Caki2 (cell line): ENCODE measurements around the gene TBK1. TPM values are rescaled to one million over a fixed set of nuclear protein-coding genes. Genes with fewer than 3 reads are reported as not detected.

Experiments used
- DNase-seq: peaks from one replicate; pipeline ENCODE4 v3.0.0-alpha.2; 2015; ENCODE audit warnings: low read depth
- in situ Hi-C: cut with HindIII; loops from 2 replicates; pipeline ENCODE4 v1.10.0; 2016; ENCODE audit warnings: low sequenced_read_pairs, low pct_unique_long_range_greater_than_20kb, mixed read lengths
- total RNA-seq: library from RNA; depleted of rRNA; stranded (reverse); fragments of >200 nt; shearing (Covaris generic); gene quantifications from 2 replicates; pipeline ENCODE4 v1.2.3, GENCODE V29; 2014; ENCODE audit warnings: low replicate concordance; rRNA removed

TBK1 gene
- total RNA-seq = 14.5 and 17.4 TPM in 2 replicates

- DNase-seq = peak; percentile 95
- in situ Hi-C loops = no loop called here
Observed at GRCh38 chr12:64451687-64452558, at the start of gene TBK1. Gene TBK1 (plus strand): TSS chr12:64452120. CDS start chr12:64455871, 3,751 bp downstream.

GRCh38 chr12:64402181-64402580 lies 49.7 kb upstream of the TBK1 start:
- in situ Hi-C loops = no loop called here
- no peak for DNase-seq

GRCh38 chr12:64403707-64404469 lies 48.0 kb upstream of the TBK1 start, which contains the start of gene XPOT:
Gene XPOT (plus strand): TSS chr12:64404392. CDS start chr12:64410036, 5,644 bp downstream.
- in situ Hi-C loops = no loop called here
- DNase-seq = peak; percentile 99

GRCh38 chr12:64404470-64405256 lies 47.3 kb upstream of the TBK1 start:
- in situ Hi-C loops = loop anchor here (5.0 kb wide), 1 partner anchor 38 kb away; no protein-coding TSS in a partner anchor
- DNase-seq = peak; percentile 82

- DNase-seq = no peak
- in situ Hi-C loops = loop anchor here (5.0 kb wide), 1 partner anchor 35 kb away; no protein-coding TSS in a partner anchor
Observed at GRCh38 chr12:64407342-64408223, 44.3 kb upstream of the TBK1 start.

GRCh38 chr12:64411427-64411826 lies 40.5 kb upstream of the TBK1 start:
- DNase-seq = no peak
- in situ Hi-C loops = no loop called here

GRCh38 chr12:64412459-64412858 lies 39.5 kb upstream of the TBK1 start:
- DNase-seq = no peak
- in situ Hi-C loops = no loop called here

- in situ Hi-C loops = no loop called here
- DNase-seq = no peak
Observed at GRCh38 chr12:64413884-64414283, 38.0 kb upstream of the TBK1 start.

- in situ Hi-C loops = no loop called here
- DNase-seq = no peak
Observed at GRCh38 chr12:64418209-64418608, 33.7 kb upstream of the TBK1 start.

GRCh38 chr12:64419696-64420095 lies 32.2 kb upstream of the TBK1 start:
- DNase-seq = no peak
- in situ Hi-C loops = no loop called here

- no peak for DNase-seq
- in situ Hi-C loops = no loop called here
Observed at GRCh38 chr12:64427988-64428387, 23.9 kb upstream of the TBK1 start.

- in situ Hi-C loops = no loop called here
Observed at GRCh38 chr12:64428956-64429355, 23.0 kb upstream of the TBK1 start.

GRCh38 chr12:64430886-64431285 lies 21.0 kb upstream of the TBK1 start:
- in situ Hi-C loops = no loop called here
- no peak for DNase-seq

More at GRCh38 chr12:64428956-64429355, 23.0 kb upstream of the TBK1 start:
- DNase-seq = no peak

GRCh38 chr12:64431791-64432190 lies 20.1 kb upstream of the TBK1 start:
- DNase-seq = no peak
- in situ Hi-C loops = no loop called here

- DNase-seq = no peak
- in situ Hi-C loops = no loop called here
Observed at GRCh38 chr12:64433915-64434314, 18.0 kb upstream of the TBK1 start.

- DNase-seq = no peak
- in situ Hi-C loops = loop anchor here (5.0 kb wide), 1 partner anchor 33 kb away; no protein-coding TSS in a partner anchor
Observed at GRCh38 chr12:64440100-64440499, 11.8 kb upstream of the TBK1 start.

GRCh38 chr12:64445490-64445889 lies 6.4 kb upstream of the TBK1 start:
- in situ Hi-C loops = no loop called here
- DNase-seq = no peak
